WI38 (cell line): ENCODE results near the gene KIF1C.

Source experiments
- H3K4me3 ChIP-seq: 2 replicates; pipeline ENCODE4 v1.5.1; 2011; ENCODE audit warnings: low read depth, mild to moderate bottlenecking, control low read depth, low read length
- TF ChIP-seq, protein P1 (sequence below): IDR thresholded peaks from 2 replicates; pipeline ENCODE4 v1.5.1; 2012; ENCODE audit warnings: low read depth, mild to moderate bottlenecking, control low read depth, low read length

KIF1C gene

DNA sequence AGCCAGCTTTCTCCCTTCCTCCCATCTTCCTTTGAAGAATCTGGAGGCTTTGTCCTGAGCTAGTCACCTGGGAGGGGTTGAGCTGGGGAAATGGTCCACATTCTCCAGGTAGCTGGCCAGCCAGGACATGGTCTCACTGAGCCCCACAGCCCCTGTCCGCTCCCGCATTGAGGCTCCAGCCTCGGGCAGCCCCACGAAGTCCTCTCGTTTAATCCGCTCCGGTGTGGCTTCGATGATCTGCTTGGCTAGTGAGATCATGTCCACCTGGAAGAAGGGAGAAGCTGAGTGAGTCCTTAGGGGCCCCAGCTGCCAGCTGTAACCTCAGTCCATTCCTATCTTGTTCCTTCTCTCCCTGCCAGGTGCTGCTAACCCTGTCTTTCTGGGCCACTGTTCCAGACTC lies 27.5 kb upstream of the KIF1C start:
- no peak overlapping the region for H3K4me3 ChIP-seq
- TF ChIP-seq, protein P1, sequence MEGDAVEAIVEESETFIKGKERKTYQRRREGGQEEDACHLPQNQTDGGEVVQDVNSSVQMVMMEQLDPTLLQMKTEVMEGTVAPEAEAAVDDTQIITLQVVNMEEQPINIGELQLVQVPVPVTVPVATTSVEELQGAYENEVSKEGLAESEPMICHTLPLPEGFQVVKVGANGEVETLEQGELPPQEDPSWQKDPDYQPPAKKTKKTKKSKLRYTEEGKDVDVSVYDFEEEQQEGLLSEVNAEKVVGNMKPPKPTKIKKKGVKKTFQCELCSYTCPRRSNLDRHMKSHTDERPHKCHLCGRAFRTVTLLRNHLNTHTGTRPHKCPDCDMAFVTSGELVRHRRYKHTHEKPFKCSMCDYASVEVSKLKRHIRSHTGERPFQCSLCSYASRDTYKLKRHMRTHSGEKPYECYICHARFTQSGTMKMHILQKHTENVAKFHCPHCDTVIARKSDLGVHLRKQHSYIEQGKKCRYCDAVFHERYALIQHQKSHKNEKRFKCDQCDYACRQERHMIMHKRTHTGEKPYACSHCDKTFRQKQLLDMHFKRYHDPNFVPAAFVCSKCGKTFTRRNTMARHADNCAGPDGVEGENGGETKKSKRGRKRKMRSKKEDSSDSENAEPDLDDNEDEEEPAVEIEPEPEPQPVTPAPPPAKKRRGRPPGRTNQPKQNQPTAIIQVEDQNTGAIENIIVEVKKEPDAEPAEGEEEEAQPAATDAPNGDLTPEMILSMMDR, result no peak

DNA sequence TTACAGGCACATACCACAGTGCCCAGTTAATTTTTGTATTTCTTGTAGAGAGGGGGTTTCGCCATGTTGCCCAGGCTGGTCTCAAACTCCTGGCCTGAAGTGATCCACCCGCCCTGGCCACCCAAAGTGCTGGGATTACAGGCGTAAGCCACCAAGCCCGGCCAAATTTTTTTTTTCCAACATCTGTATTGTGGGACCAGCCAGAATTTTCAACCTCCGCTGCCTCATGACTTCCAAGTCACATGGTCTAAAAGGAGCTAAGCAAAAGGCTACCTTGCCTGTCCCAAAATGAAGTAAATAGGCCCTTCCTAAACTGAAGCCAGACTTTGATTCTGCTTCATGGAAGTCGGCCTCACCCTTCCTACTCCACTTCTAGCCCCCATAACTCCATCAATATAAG lies 25.9 kb upstream of the KIF1C start:
- TF ChIP-seq, protein P1, result no peak
- H3K4me3 ChIP-seq, result no peak overlapping the region

GRCh38 chr17:4972322-4972721 lies 25.4 kb upstream of the KIF1C start:
- TF ChIP-seq, protein P1, result no peak
- no peak overlapping the region for H3K4me3 ChIP-seq

DNA sequence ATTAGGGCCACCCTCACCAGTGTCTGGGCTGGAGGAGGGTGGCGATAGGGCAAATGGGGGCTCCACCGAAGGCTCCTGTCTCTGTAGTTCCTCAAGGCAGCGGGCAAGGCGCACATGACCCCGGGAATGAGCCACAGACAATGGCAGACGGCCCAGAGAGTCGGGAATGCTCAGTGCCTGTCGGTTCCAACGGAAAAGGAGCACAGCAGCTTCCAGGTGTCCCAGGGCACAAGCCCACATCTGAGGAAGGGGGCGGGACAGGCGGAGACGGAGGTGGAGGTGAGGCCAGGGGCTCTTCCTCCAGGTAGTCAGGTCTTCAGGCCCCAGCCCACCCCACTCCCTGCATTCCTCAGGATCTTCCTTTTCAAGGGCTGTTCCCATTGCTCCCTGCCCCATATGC lies 25.0 kb upstream of the KIF1C start:
- no peak overlapping the region for H3K4me3 ChIP-seq
- TF ChIP-seq, protein P1, result no peak

- TF ChIP-seq, protein P1, result no peak
- H3K4me3 ChIP-seq, result no peak overlapping the region
Measured at GRCh38 chr17:4973256-4974114, 24.3 kb upstream of the KIF1C start.

- TF ChIP-seq, protein P1, result no peak
- H3K4me3 ChIP-seq, result no peak overlapping the region
Measured at GRCh38 chr17:4974115-4974670, 23.6 kb upstream of the KIF1C start.

GRCh38 chr17:4978726-4979125 lies 19.0 kb upstream of the KIF1C start:
- H3K4me3 ChIP-seq, result no peak overlapping the region
- TF ChIP-seq, protein P1, result no peak
